Measurements from ENCODE around the gene NTRK3. TPM values are rescaled to one million over a fixed set of nuclear protein-coding genes. Genes with fewer than 3 reads are reported as not detected.
A peak's percentile ranks its signal among the peaks of the same experiment; 100 is the strongest.

Gene NTRK3
- total RNA-seq, 3 donors from 2014 or later (not counting 1 experiment from before 2014, with no cell fraction given), result not detected

DNA sequence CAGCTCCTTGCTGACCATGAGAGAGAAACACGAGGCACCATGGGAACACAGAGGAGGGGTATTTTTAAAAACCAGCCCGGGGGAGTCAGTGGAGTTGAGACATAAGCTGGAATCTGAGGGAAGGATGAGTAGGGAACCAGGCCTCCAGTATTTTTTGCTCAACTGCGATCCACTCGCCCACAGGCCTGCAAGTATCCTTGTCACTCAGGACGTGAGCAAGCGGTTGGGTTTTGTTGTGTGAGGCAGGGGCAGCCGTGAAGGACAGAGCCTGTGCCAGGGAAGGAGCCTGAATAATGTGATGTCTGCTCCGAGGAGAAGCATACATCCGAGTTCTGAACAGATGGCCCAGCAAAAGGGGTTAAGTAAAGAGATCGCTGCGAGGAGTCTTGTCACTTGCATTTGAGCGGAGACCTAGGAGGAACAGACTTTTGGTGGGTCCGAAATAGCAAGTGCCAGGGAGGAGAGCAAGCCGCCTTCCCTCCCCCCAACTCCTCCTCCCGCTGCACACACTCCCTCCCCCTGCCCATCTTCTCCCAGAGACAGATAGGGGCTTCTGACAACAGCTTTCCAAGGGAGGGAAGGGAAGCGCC lies 20.4 kb upstream of the NTRK3 start:
- no peak overlapping the region for H3K27ac ChIP-seq (ENCODE audit: low read length)
- WGBS (ENCODE audit: insufficient coverage), result 69% methylated on average over 12 of the region's 16 CpGs
- Mint-ChIP-seq H3K36me3 (no peaks in the 10 kb centered on the region), H3K27ac (no peak overlapping the region), H3K27me3 (ENCODE audit: low read depth in 2 of 2) (peaks cover 18 to 32% of the 10 kb centered on the region in 2 donors), H3K9me3 (no peaks in the 10 kb centered on the region), H3K4me1 (no peaks in the 10 kb centered on the region), H3K4me3 (no peak overlapping the region)
- ATAC-seq, result no peak
- no peaks in the 10 kb centered on the region for H3K36me3 ChIP-seq (ENCODE audit: control insufficient read depth, insufficient read depth, low read length)
- intact Hi-C loops (cut with micrococcal nuclease), result no loop called here
- no peaks in the 10 kb centered on the region for H3K4me1 ChIP-seq (ENCODE audit: control insufficient read depth, insufficient read depth, low read length)
- TF ChIP-seq, protein P1, sequence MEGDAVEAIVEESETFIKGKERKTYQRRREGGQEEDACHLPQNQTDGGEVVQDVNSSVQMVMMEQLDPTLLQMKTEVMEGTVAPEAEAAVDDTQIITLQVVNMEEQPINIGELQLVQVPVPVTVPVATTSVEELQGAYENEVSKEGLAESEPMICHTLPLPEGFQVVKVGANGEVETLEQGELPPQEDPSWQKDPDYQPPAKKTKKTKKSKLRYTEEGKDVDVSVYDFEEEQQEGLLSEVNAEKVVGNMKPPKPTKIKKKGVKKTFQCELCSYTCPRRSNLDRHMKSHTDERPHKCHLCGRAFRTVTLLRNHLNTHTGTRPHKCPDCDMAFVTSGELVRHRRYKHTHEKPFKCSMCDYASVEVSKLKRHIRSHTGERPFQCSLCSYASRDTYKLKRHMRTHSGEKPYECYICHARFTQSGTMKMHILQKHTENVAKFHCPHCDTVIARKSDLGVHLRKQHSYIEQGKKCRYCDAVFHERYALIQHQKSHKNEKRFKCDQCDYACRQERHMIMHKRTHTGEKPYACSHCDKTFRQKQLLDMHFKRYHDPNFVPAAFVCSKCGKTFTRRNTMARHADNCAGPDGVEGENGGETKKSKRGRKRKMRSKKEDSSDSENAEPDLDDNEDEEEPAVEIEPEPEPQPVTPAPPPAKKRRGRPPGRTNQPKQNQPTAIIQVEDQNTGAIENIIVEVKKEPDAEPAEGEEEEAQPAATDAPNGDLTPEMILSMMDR (IDR thresholded peaks at IDR 0.05), result no peak
- no peak overlapping the region for H3K4me3 ChIP-seq (ENCODE audit: low read length)
- H3K27me3 ChIP-seq (ENCODE audit: control insufficient read depth, insufficient read depth, low read length), result no peaks in the 10 kb centered on the region
- no peaks in the 10 kb centered on the region for H3K9me3 ChIP-seq (ENCODE audit: control insufficient read depth, insufficient read depth, low read length)
- no peak for DNase-seq

DNA sequence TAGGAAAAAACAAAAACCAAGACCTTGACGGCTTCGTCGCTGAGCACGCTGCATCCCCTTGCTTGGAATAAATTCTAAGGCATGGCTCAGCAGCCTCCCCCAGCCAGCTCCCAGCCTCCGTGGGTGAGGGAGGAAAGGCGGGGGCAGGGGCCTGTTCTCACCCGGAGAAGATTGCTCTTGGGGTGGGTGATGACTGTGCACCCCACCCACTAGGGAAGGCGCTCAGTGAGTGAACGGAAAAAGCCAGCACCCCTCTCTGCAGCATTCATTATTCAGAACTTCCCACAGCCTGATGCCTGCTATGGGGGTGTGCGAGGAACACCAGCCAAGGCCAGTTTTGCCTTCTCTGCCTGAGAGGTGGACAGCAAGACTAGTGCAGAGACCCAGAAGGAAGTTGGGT lies 19.3 kb upstream of the NTRK3 start:
- ATAC-seq (no peak), DNase-seq (no peak)
- Histone ChIP-seq H3K4me1 (ENCODE audit: control insufficient read depth, insufficient read depth, low read length) (no peaks in the 10 kb centered on the region), H3K27ac (ENCODE audit: low read length) (no peak overlapping the region), H3K27me3 (ENCODE audit: control insufficient read depth, insufficient read depth, low read length) (no peaks in the 10 kb centered on the region), H3K9me3 (ENCODE audit: control insufficient read depth, insufficient read depth, low read length) (no peaks in the 10 kb centered on the region), H3K36me3 (ENCODE audit: control insufficient read depth, insufficient read depth, low read length) (no peaks in the 10 kb centered on the region), H3K4me3 (ENCODE audit: low read length) (no peak overlapping the region)
- intact Hi-C loops (cut with micrococcal nuclease), result no loop called here
- Mint-ChIP-seq H3K27ac (no peak overlapping the region), H3K36me3 (no peaks in the 10 kb centered on the region), H3K4me3 (no peak overlapping the region), H3K4me1 (no peaks in the 10 kb centered on the region), H3K27me3 (ENCODE audit: low read depth in 2 of 2) (peaks cover 21 to 37% of the 10 kb centered on the region in 2 donors), H3K9me3 (no peaks in the 10 kb centered on the region)
- 73% methylated on average over 9 of the region's 10 CpGs for WGBS (ENCODE audit: insufficient coverage)
- TF ChIP-seq, protein P1 (IDR thresholded peaks at IDR 0.05), result no peak

DNA sequence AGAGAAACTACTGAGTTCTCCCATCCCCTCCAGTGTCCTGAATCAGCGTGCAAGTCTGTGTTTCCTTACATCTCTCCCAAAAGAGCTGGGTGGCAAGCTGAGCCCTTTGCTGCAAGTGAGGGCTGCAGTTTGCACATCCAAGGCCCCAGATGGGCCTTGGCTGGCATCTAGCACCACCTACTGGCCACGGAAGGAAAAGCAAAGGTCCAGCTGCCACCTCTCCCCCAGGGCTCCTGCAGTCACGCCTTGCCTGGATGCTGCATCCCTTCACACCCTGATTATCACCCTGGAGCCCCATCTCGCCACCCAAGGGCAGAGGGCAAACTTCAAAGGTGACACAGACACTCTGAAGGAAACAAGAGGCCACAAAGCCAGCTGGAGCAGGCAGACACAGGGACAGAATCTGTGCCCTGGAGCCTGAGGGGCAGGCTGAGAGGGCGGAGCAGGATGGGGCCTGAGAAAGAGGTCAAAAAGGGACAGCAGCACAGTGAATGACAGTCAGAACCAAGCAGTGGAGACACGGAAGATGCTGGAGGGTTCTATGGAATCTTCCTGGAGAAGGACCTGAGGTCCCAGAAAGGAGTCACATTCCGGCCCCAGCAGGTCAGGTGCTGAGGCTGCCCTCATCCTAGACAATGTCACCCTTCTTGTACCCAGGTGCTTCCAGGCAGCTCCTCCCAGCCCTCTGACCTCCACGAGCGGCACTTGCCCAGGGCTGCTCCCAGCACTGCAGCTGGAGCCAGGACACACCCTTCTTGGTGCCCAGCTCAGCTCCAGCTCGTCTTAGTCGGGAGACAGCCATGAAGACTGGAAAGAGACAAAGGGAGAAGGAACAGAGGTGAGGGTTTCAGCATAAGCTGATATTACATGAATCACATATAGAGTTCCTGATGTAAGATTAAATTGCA lies 18.3 kb upstream of the NTRK3 start:
- WGBS (ENCODE audit: insufficient coverage), result 46% methylated on average over 11 of the region's 11 CpGs
- no peaks in the 10 kb centered on the region for H3K9me3 Mint-ChIP-seq
- H3K36me3 Mint-ChIP-seq, result no peaks in the 10 kb centered on the region
- TF ChIP-seq, protein P1 (IDR thresholded peaks at IDR 0.05), result peak; percentile 46
- H3K4me3 ChIP-seq (ENCODE audit: low read length), result no peak overlapping the region
- intact Hi-C loops (cut with micrococcal nuclease), result no loop called here
- H3K27me3 Mint-ChIP-seq (ENCODE audit: low read depth in 2 of 2), result peaks cover 19 to 34% of the 10 kb centered on the region in 2 donors
- no peaks in the 10 kb centered on the region for H3K4me1 ChIP-seq (ENCODE audit: control insufficient read depth, insufficient read depth, low read length)
- no peak overlapping the region for H3K4me3 Mint-ChIP-seq
- H3K9me3 ChIP-seq (ENCODE audit: control insufficient read depth, insufficient read depth, low read length), result no peaks in the 10 kb centered on the region
- no peaks in the 10 kb centered on the region for H3K4me1 Mint-ChIP-seq
- ATAC-seq (peak in 1 of 3 donors; percentile 63), DNase-seq (peak; percentile 27 to 64)
- no peak overlapping the region for H3K27ac ChIP-seq (ENCODE audit: low read length)
- no peaks in the 10 kb centered on the region for H3K36me3 ChIP-seq (ENCODE audit: control insufficient read depth, insufficient read depth, low read length)
- H3K27me3 ChIP-seq (ENCODE audit: control insufficient read depth, insufficient read depth, low read length), result no peaks in the 10 kb centered on the region
- H3K27ac Mint-ChIP-seq, result no peak overlapping the region
